ENCODE results near the gene CD164.
"Not testable (repeated sequence)": the region's sequence is repeated elsewhere in the genome, so short reads cannot be mapped to it uniquely, and the experiment has no call there.

CD164 gene

GRCh38 chr6:109373762-109374161, 8.5 kb downstream of the CD164 start:
- peak; percentile 57 for DNase-seq

DNA sequence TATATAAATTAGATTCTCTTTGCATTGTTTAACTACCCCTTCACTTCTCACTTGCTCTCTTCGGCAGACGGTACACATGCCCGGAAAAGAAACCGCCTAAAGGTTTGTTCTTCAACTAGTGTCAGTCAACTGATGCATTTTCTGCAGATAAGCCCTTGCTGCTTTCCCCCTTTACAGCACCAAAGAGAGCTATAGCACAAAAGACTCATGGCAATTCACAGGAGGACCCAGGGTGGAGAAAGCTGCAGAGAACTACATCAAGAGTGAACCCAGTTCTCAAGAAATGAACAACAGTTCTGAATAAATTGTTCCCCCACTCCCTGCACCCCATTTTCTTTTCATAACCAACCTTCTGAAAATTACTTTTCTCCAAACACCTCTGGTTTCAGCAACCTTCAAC, 8.9 kb downstream of the CD164 start:
- peak; percentile 65 for DNase-seq

DNA sequence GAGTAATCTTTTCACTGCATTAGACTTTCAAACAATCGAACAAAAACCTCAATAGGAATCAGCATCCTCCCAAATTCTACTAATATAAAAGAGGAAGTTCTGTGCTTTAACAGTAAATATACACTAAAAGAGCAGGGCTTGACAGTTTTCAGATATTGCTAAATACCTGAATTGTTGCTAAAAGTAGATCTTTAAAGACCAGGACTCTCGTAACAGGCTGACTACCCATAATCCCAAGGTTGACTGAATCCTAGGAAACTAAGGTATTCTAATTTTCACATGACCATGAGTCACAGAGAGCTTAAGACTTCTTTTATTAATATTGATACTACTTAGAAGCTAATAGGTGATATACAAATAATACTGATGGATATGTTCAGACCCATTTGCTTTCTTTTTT, 10.1 kb downstream of the CD164 start:
- no peak for DNase-seq

GRCh38 chr6:109370792-109371191, 11.5 kb downstream of the CD164 start:
- DNase-seq = no peak

GRCh38 chr6:109370336-109370735, 11.9 kb downstream of the CD164 start:
- no peak for DNase-seq

DNA sequence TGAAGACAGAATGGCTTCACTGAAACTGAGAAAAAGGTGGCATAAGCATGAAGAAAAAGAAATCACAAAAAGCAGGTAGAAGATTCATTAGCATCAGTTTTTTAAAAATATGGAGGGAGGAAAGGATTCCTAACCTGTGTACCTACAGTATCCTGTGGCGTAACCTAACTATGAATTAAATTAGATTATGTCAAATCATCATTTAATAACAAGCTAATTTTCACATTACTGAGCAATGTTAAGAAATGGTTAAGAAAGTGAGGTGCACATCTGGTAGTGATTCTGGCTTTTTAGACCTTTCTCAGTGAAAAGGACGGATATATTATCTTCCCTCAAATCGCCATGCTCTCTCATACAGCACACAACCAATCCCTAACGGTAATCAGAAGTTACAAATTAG, 12.5 kb downstream of the CD164 start:
- DNase-seq = no peak

- DNase-seq = not testable (repeated sequence)
These were observed 17.7 kb downstream of the CD164 start for GRCh38 chr6:109364382-109365078.

DNA sequence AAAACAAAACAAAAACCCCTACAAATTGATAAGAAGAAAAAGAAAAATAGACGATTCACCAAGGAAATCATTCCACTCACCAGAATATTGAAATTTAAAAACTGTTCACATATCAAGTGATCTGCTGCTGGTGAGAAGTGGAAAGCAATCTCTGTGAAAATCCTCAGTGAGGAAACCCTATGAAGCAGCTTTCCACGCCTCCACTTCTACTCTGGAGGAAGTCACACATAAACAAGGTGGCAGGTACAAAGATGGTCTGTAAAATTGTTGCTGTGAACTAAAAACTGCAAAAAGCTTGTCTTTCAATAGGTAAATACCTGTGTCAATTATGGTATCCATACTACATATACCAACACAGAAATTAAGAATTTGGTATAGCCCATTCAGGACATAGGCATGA, 18.5 kb downstream of the CD164 start:
- DNase-seq = no peak

- DNase-seq = no peak
These were observed 20.0 kb downstream of the CD164 start for GRCh38 chr6:109362102-109362884.

GRCh38 chr6:109360791-109361190, 21.5 kb downstream of the CD164 start:
- DNase-seq = no peak

- DNase-seq = no peak
These were observed 22.0 kb downstream of the CD164 start for GRCh38 chr6:109360281-109360680.

DNA sequence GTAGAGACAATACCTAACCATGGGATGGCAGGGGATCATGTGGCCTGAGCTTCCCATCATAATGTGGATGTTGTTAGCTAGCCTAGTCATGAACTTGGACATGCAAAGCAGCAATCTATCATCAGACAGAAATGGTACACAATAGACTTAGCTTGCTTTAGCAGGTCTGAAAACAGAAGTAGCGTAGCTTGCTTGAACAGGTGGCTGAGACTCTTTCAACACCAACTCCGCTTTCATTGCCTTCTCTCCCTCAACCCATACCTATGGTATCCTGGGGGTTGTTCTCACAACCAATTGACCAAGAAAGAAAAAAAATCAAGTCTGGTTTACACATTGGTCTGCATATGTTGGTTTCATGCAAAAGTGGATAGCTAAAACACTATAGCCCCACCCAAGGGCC, 23.0 kb downstream of the CD164 start:
- no peak for DNase-seq

- DNase-seq = no peak
These were observed 24.1 kb downstream of the CD164 start for GRCh38 chr6:109358204-109358603.

DNA sequence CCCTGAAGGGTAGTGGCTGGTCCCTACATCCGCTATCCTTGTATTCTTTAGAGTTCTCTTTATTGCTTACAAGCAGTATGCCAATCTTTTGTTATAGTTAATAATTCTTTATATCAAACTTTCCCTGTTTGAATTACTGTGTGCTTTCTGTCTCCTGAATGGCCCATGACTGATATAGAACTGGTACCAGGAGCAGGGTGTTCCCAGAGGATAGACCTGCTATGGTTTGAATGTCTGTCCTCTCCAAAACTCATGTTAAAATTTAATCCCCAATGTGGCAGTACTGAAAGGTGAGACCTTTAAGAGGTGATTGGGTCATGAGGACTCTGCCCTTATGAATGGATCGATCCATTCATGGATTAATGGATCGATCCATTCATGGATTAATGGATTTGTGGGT, 26.0 kb downstream of the CD164 start:
- no peak for DNase-seq

GRCh38 chr6:109351231-109352130, 30.8 kb downstream of the CD164 start:
- DNase-seq = no peak

GRCh38 chr6:109349419-109349987, 32.8 kb downstream of the CD164 start:
- peak; percentile 97 for DNase-seq

DNA sequence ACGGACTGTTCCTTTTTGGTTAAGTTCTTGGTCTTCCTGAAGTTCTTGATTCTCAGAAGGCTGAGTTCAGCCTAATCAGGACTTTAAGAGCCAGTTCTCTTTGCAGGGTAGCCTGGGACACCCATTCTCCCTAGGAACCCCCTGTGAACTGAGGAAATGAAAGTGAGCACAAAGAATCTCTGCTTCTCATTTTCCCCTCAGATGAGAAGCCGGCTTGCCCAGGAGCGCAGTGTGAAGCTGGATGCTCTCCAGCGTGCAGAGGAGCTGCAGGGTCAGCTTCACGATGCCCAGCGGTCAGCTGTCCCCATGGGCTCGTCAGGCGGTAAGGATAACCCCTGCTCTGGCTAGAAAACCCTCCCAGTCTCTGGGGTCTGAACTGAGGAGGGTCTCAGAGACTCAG, 34.0 kb downstream of the CD164 start:
- DNase-seq = no peak

DNA sequence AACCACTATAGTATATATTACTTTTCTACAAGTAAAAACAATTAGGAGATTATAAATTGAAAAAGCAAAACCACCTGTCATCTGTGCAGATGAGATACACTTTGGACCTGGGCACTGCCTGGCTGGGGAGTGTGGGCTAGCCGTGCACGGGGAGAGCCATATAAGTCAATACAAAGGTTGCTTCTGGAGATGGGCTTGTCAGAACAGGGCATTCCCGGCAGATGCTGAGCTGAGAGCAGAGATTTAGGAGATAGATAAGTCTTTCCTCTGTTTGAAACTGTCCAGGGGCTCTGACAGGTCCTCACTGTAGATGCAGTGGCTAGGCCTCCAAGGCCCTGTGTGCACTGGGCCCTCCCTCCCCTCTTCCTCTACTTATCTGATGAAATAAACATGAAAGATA, 34.5 kb downstream of the CD164 start:
- no peak for DNase-seq

GRCh38 chr6:109345986-109346385, 36.3 kb downstream of the CD164 start:
- DNase-seq = no peak

DNA sequence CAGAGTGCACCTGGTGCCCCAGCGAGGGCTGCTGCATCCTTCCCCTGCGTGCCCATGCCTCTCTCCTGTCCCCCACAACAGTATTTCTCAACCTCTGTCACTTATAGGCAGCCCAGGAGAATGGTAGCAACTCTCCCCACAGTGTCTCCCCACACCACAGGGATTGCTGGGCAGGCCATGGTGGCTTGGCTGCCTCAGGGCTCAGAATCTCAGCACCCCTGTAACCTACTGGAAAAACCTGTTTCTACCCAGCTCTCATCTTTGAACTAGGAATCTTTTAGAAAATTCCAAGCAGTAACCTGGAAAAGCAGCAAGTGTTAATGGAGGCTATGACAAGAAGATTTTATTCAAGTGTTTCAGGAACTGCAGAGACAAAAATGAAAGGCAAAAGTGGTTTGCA, 38.0 kb downstream of the CD164 start:
- no peak for DNase-seq

- no peak for DNase-seq
These were observed 38.7 kb downstream of the CD164 start for GRCh38 chr6:109343518-109343917.

GRCh38 chr6:109342911-109343310, 39.4 kb downstream of the CD164 start:
- no peak for DNase-seq

- peak; percentile 85 for DNase-seq
These were observed 39.8 kb downstream of the CD164 start for GRCh38 chr6:109342506-109342905.
